H1 (cell line): Measurements from ENCODE around the gene NRXN3.

Source experiments
- CREB1 ChIP-seq: IDR thresholded peaks from 2 replicates; pipeline ENCODE4 v1.6.1; 2012; ENCODE audit warnings: inconsistent platforms
- EZH2 ChIP-seq: fragments of 200-600 bp; sonication (generic); IDR thresholded peaks from 2 replicates; pipeline ENCODE4 v1.7.1; 2012; ENCODE audit warnings: low read depth, mild to moderate bottlenecking, moderate library complexity, low read length, inconsistent platforms; ENCODE audit not compliant: severe bottlenecking
- MAX ChIP-seq: IDR thresholded peaks from 2 replicates; pipeline ENCODE4 v1.6.1; 2012; ENCODE audit warnings: inconsistent platforms
- POLR2A ChIP-seq, 2 experiments: IDR thresholded peaks; 1 replicate in 1 of 2; 2 replicates in 1 of 2; pipeline ENCODE4 v1.6.1; 2011; ENCODE audit warnings: low read depth in 2 of 2, low read length in 2 of 2, mild to moderate bottlenecking in 2 of 2; ENCODE audit errors: control extremely low read depth in 1 of 2
- POLR2AphosphoS5 ChIP-seq: IDR thresholded peaks from 2 replicates; pipeline ENCODE4 v1.6.1; 2011; ENCODE audit warnings: low read depth, low read length
- SP1 ChIP-seq: IDR thresholded peaks from 2 replicates; pipeline ENCODE4 v1.6.1; 2011; ENCODE audit warnings: low read depth, low read length
- TEAD4 ChIP-seq: IDR thresholded peaks from 2 replicates; pipeline ENCODE4 v1.6.1; 2012; ENCODE audit warnings: low read depth, low read length, inconsistent platforms, mixed read lengths
- TF ChIP-seq, protein P1 (sequence below), 3 experiments: IDR thresholded peaks; 1 replicate in 2 of 3; 2 replicates in 1 of 3; pipeline versions ENCODE4 v1.5.1 to v1.6.1; 2011; ENCODE audit warnings: low read length in 3 of 3, mild to moderate bottlenecking in 3 of 3, inconsistent platforms in 2 of 3, low read depth in 1 of 3, moderate library complexity in 1 of 3; ENCODE audit not compliant: insufficient read depth in 1 of 3; ENCODE audit errors: control extremely low read depth in 1 of 3

DNA sequence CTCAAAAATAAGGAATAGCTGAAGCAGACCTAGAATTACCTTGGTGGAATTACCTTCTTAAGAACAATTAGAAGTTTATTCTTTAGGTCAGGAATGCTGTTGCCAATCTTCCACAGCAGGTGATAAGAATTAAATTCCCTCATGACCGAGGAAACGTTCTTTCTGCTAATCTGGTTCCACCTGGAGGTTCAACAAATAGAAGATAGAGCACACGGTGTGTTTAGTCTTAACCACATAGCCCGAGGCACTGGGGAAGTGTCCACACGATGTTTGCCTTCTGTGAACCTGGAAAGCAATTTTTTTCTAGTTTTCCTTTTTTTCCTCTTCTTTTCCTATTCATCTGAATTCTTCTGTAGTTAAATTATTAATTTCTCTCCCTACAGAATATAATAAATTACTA lies 906.9 kb downstream of the NRXN3 start:
- TF ChIP-seq EZH2 (no peak), POLR2A (IDR thresholded peaks at IDR 0.05; ENCODE audit: control extremely low read depth in 1 of 2, low read depth in 2 of 2, low read length in 2 of 2) (no peak), SP1 (no peak), MAX (no peak), TEAD4 (no peak), POLR2AphosphoS5 (no peak), CREB1 (no peak)
- TF ChIP-seq, protein P1, sequence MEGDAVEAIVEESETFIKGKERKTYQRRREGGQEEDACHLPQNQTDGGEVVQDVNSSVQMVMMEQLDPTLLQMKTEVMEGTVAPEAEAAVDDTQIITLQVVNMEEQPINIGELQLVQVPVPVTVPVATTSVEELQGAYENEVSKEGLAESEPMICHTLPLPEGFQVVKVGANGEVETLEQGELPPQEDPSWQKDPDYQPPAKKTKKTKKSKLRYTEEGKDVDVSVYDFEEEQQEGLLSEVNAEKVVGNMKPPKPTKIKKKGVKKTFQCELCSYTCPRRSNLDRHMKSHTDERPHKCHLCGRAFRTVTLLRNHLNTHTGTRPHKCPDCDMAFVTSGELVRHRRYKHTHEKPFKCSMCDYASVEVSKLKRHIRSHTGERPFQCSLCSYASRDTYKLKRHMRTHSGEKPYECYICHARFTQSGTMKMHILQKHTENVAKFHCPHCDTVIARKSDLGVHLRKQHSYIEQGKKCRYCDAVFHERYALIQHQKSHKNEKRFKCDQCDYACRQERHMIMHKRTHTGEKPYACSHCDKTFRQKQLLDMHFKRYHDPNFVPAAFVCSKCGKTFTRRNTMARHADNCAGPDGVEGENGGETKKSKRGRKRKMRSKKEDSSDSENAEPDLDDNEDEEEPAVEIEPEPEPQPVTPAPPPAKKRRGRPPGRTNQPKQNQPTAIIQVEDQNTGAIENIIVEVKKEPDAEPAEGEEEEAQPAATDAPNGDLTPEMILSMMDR (IDR thresholded peaks at IDR 0.05; ENCODE audit: control extremely low read depth in 1 of 3, insufficient read depth in 1 of 3, low read depth in 1 of 3, low read length in 3 of 3): no peak
